ENCODE data around the gene SLC44A3. TPM values are rescaled to one million over a fixed set of nuclear protein-coding genes. Genes with fewer than 3 reads are reported as not detected.

The SLC44A3 gene
- total and polyA plus RNA-seq, 2 of the 8 experiments (the other 6 are each of a cell fraction or from before 2014, with no cell fraction given): 4.2 to 5.0 TPM

- 0 out of 4 replicates have a peak, but pooled peaks of 1 of the 2 experiments have one; percentile 0 for TF ChIP-seq RAD21 (IDR thresholded peaks at IDR 0.05 in 1 of 2, conservative IDR thresholded peaks at IDR 0.05 in 1 of 2; ENCODE audit: low read depth in 2 of 2, low read length in 2 of 2)
- TF ChIP-seq EGR1 (IDR thresholded peaks at IDR 0.05; ENCODE audit: borderline replicate concordance, low read depth, low read length): peak; percentile 97
- TF ChIP-seq SRF (IDR thresholded peaks at IDR 0.05; ENCODE audit: low read depth, low read length): no peak
- TF ChIP-seq KDM4A (IDR thresholded peaks at IDR 0.05; ENCODE audit: low read depth, low read length, severe bottlenecking): peak; percentile 40
- TF ChIP-seq TBP (IDR thresholded peaks at IDR 0.05; ENCODE audit: low read depth, low read length): peak; percentile 87
- peak in 1 of 2 experiments; percentile 76; a peak in 1 of 3 replicates for TF ChIP-seq EP300 (IDR thresholded peaks at IDR 0.05; ENCODE audit: borderline replicate concordance in 1 of 2, low read depth in 2 of 2, low read length in 2 of 2)
- peak; percentile 76; the same call in 1 of the 2 replicates for TF ChIP-seq PHF8 (conservative IDR thresholded peaks at IDR 0.05; ENCODE audit: low read depth, low read length)
- TF ChIP-seq SP1 (IDR thresholded peaks at IDR 0.05; ENCODE audit: low read depth, low read length): 0 out of 2 replicates have a peak, but pooled peaks have one; percentile 4
- peak; percentile 78 for TF ChIP-seq TAF7 (optimal IDR thresholded peaks at IDR 0.05; ENCODE audit: borderline replicate concordance, low read depth, low read length)
These were observed 106.8 kb downstream of the SLC44A3 start, which contains the start of gene CNN3 (continued) for GRCh38 chr1:94926915-94927404.

Measured in H1 (cell line).